GM21390 (cell line): Measurements from ENCODE around the gene MED13L.

ENCODE experiments used
- ATAC-seq: cut with Tn5 transposase; IDR thresholded peaks from one replicate; pipeline ENCODE4 v1.9.1; 2021; ENCODE audit not compliant: unreplicated experiment

Gene MED13L

GRCh38 chr12:116280595-116281290 is 3.2 kb upstream of the MED13L start:
- ATAC-seq = no peak

DNA sequence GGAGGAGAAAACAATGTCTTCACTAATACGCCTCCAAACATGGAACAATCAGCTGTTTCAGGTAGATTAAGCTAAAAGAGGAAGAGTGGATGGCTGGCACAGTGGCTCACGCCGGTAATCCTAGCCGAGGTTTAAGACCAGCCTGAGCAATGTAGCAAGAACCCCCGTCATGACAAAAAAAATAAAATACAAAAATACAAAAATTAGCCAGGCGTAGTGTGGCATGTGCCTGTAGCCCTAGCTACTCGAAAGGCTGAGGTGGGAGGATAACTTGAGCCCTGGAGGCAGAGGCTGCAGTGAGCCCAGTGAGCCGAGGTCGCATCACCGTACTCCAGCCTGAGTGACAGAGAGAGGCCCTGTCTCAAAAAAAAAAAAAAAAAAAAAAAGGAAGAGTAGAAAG is 1.2 kb upstream of the MED13L start:
- no peak for ATAC-seq

GRCh38 chr12:116278279-116278626 is 760 bp upstream of the MED13L start:
- ATAC-seq = no peak

GRCh38 chr12:116276652-116277466 is 634 bp downstream of the MED13L start:
- peak; percentile 32 for ATAC-seq

GRCh38 chr12:116274551-116275375 is 2.7 kb downstream of the MED13L start:
- ATAC-seq = no peak

GRCh38 chr12:116273813-116274550 is 3.5 kb downstream of the MED13L start:
- ATAC-seq = no peak

GRCh38 chr12:116267948-116268347 is 9.5 kb downstream of the MED13L start:
- no peak for ATAC-seq

GRCh38 chr12:116266631-116267349 is 10.7 kb downstream of the MED13L start:
- no peak for ATAC-seq

DNA sequence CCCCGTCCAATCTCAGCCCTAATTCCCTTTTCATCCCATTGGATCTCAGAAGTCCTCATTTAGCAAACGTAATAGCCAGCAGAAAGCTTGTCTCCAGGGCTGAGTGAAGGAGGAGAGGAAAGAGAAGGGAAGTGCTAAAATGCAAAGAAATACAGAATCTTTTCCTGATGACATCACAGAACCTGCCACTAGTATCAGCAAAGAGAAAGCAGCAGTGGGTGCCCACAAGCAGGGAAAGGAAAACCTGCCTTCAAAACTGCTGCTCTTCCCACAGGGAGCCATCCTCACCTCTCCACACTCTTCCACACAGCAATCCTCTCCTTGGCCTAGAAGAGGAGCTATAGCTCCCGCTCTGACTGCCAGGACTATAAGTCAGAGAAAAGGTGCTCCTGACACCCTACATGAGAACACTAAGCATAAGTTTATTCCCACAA is 11.3 kb downstream of the MED13L start:
- no peak for ATAC-seq

DNA sequence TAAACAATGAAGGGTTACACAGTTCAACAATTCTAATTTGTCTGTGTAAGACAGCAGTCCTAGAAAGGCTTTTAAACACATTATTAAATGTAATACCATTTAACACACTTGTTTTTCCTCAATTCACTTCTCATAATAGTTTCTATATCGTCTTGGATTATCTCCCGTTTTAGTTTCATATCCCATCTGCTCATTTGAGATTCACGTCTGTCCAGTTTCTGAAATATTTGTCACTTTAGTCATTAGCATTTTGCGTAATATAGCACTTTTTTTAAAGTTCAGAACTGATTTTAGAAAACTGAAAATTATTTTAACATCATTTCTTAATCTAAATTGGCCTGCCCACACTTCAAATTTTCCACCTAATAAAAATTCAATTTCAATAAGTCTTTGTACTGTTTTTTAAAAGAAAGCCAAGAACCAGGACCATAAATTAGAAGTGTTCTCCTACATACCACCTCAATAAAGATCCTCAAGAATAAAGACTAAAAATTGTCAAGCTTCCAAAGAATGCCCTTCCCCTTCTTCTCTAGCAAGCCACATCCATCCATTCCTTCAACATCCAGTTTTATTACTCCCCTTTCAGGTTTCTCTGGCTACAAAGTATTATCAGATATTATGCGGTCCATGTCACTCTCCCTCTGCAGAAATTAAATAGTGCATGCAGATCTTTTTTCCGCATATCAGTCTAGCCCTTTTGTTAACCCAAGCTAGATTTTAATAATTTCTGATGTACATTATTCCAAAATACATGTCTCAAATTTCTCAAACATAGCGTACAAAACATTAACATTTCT is 11.9 kb downstream of the MED13L start:
- no peak for ATAC-seq

- no peak for ATAC-seq
Measured at GRCh38 chr12:116264525-116265070, 12.9 kb downstream of the MED13L start.

DNA sequence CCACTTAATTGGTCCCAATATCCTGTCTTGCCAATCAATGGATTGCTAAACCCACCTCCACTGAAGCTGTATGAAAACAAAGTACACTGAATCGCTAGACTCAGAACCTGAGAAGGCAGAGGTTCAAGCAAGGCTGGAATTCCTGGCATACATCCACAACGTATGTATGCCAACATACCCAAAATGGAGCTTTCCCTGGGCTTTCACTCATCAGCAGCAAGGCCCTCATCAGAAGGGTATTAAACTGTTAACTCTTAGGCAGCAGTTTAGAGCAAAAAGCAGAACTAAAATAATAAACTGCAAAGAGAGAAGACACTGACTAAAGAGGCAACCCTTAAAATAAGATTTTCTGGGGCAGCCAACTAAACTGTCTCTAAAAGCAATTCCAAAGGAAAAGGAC is 13.6 kb downstream of the MED13L start:
- no peak for ATAC-seq

DNA sequence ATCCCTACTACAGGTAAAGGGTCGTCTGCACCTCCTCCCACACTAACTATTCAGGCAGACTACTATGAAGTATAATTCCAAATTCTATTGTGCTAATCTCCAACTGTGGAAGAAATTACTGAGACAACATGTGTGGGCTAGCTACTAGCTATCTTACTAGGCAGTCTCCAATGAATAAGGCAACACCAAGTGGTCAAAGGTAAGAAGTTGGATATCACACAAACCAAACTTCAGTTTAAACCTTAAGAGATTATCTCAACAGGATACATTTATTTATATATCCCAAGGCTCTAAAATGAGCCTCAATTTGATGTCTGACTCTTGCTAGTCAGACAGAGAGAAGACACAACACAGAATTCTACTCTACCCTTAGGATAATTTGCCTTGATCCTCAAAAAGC is 14.1 kb downstream of the MED13L start:
- ATAC-seq = no peak

- ATAC-seq = no peak
Measured at GRCh38 chr12:116262741-116263140, 14.8 kb downstream of the MED13L start.

DNA sequence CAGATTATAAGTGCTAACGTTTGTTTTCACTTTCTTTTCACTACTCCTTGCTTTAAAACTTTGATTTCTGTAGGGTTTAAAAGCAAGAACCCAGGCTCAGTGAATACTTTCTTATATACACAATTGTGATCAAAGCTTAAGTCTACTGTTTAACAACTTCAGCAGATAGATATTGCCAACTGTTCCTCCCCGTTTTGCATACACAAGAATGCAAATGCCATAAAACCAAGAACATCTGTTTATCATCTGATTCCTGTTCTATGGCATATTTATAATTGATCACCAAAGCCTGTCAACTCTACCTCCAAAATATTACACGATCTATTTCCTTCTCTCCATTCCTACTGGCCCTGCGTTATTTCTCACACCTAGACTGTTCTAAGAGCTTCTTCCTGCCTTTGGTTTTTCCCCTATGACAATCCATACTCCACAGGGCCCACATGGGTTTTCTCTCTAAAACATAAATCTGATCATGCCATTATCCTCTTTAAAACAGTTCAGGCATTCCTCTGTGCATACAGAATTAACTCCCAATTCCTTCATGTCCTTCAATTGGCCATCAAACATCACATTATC is 15.9 kb downstream of the MED13L start:
- no peak for ATAC-seq

- ATAC-seq = no peak
Measured at GRCh38 chr12:116259800-116260577, 17.5 kb downstream of the MED13L start.

- ATAC-seq = no peak
Measured at GRCh38 chr12:116257826-116258225, 19.7 kb downstream of the MED13L start.

DNA sequence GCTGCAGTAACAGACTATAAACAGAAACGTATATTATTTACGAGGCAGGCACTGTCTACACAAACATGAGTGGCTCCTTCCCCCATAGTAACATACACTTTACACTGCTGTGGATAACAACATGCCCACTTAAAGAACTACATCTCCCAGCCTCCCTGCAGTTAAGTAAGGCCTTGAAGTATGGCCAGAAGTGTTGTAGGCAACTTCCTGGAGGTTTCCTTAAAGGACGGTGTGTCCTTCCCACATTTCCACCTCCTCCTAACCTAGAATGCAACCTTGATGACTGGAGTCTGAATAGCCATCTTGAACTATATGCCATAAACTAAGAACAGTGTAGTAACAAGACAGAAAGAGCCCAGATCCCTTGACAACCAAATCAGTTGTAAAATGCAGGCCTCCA is 20.3 kb downstream of the MED13L start:
- no peak for ATAC-seq
